Skin of body (tissue), 2 donors: ENCODE results near the gene CPPED1. TPM values are rescaled to one million over a fixed set of nuclear protein-coding genes. Genes with fewer than 3 reads are reported as not detected.

ENCODE experiments used
- DNase-seq: peaks from one replicate; lab custom pipeline; 2025; lab: John Stamatoyannopoulos, UW
- total RNA-seq: library from RNA; depleted of rRNA; stranded (reverse); fragments of >200 nt; gene quantifications from one replicate; pipeline ENCODE4 v1.2.3, GENCODE V29; 2014

CPPED1 gene
- total RNA-seq, 1 donor from 2014 or later: 7.4 TPM

DNA sequence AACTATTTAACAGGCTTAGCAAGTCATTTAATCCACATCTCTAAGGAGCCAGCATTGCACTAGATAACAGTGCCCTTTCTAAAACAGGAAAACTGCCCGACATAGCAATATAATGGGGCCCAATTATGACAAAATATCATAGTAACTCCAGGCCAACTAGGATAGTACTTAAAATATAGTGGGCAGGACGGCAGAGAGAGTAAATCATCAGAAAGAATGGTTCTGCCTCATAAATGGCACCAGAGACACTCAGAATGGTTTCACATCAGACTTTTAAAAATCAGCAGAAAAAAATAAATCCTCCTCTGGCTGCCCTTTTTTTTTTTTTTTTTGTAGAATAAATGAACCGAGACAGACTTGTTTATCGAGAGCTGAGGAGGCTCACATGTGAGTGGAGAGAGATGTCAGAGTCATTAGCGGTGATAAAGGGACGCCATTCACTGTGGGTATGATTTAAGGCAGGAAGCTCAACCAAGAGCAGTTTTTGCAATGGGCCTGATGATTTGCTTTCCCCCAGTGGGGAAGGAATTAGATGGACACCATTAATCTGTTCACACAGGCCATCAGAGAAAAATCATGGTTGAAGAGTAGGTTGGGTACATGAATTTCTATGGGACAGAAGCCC is 62.6 kb downstream of the CPPED1 start:
- no peak for DNase-seq

DNA sequence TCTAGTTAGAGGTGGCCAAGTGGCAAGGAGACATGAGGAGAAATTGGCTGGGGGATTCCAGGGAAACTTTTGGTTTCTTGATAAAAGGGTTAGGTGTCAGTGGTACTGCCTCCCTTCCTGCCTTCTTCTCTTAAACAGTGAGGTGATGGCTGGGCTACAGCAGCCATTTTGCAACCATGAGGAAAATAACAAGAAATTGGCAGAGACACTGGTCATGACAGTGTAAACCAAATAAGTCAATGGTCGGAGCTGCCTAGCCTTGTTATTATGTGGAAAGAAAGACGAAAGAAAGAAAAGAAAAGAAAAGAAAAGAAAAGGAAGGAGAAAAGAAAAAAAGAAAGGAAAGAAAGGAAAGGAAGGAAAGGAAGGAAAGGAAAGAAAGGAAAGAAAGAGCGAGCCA is 63.9 kb downstream of the CPPED1 start:
- no peak for DNase-seq

DNA sequence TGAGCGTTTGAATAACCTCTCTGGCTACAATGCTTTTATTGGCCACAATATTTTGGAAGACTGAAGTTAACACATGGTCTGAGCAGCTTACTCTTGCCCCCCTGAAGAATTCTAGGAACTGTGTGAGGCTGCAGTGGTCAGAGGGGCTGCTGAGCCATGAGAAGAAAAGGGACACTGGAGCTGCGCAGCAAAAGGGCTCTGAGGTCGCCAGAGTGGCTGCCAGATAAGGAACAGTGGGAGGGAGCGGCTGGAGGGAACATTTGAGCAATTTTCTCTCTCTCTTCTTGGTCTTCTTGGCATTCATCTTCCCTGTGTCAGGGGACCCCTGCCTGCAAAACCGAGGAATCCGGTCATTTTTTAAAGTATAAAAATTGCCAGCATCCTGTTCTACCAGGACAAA is 66.1 kb downstream of the CPPED1 start:
- DNase-seq: no peak

DNA sequence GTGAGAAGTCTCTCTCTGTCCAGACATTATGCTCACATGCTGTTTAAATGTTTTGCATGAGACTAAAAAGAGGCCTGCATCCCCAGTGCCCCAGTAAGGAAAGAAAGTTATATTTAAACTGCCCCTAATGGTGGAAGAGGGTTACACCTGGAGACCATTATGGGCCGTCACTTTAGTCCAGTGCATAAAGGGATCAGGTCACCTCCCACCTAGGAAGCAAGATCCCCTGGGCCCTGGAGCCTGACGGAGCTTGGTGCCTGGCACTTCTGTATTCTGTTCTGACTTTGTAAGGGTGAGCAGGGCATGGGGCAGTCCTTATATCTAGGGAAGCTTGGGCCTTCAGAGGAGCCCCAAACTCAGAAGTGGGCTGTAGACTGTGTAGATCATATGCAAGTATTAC is 67.9 kb downstream of the CPPED1 start:
- no peak for DNase-seq

DNA sequence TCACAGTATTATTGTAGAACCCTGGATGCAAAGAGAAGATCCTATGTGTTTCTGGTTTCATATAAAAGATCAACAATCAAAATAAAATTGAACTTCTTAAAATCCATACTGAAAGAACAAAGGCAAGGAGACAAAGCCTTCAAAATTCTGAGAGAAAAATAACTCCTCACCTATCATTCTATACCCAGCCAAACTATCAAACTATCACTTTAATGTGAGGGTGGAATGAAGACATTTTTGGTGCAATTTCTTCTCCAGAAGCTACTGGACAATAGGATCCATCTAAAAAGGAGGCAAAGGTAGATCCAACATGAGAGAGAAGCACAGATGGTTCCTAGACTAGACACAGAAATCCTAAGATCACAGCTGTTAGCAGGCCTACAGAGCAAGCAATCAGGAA is 71.1 kb downstream of the CPPED1 start:
- no peak for DNase-seq

DNA sequence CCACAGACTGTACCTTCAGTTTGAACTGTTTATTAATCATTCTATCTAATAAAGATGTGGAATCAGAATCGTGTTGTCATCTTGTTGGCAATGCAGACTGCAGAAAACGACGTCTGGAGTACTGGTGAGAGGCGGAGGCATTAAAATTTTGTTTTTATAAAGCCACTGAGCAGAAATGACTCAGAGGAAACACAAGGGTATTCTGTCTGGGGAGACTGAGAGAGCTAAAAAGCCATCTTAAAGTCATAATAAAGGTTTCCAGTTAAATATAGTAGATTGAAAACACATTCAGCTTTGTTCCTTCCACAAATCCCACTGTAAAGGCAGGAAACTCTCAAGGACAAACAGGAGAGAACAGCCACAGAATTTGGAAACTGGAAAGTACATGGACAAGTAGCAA is 74.2 kb downstream of the CPPED1 start:
- DNase-seq: no peak

DNA sequence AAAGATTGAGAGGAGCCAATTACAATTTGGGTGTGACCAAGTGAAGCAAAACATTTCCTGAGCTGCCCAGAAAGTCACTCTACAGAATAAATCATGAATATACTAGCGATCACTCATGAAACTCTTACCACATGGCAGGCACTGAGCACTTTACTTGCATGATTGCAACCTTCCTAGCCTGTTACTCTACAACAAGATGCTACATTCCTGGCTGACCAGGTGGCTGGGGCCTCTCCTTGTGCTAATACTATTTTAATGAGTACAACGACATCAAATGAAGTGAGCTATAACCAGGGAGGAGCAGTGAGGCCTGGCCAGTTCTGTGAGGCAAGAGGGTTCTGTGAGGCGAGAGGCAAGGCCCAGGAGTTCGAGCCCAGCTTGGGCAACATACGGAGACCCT is 75.2 kb downstream of the CPPED1 start:
- no peak for DNase-seq

DNA sequence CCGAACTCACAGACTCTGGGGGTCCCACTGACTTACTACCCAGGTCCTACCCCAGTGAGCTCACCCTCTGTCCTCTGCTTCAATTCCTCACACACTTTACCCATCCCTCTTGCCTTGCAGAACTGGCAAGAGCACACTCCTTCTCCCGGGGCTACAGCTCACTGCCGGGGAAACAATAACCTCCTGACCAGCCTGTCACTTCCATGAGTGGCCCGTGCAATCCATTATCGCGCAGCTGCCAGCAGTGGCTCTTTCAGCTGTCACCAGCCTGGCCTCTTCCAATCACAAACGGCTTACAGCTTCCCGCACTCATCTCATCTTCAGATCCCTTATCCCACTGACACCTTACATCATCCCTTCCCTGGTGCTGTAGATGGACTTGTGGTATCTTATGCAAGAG is 79.5 kb downstream of the CPPED1 start:
- no peak for DNase-seq

DNA sequence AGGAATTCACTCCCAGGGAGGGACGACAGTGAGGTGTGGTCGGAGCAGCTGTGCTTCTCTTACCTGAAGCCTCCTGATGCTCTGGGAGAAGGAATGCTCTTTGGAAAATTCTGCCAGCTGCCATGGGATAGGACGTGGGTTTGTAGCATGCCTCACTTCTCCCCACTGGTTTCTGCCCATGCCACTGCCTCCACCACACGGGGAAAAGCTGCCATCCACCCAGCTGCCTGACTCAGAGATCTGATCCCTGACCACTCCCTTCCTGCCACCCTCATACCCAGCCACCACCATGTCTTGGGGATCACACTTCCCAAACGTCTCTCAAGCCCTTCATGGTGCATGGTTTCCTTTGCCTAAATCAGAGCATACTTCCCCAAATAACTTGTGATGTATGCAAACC is 80.0 kb downstream of the CPPED1 start:
- no peak for DNase-seq

DNA sequence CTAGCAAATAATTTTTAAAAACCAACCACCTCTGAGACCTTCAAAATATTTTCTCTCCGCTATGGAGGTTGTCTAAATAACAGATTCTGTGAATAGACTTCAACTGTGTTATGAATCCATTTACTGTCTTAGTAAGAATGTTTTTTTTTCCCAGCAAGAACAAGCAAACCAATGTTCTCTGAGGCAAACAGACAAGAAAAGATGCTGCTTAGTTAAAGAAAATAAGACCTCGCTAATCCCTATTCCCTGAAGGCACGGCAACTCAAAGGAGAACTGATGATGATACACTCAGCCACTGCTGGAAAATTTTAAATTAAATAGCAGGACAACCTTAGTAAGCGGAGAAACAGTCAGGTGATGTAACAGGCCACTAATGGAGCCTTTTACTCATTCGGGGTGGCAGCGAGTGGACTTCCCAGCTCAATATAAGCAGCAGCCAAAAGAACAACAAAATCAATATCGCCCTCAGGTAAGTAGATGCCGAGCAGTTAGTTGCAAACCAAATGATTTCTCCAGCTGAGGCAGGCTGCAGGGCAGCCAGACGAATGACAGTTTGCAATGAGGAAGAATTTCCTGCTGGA is 81.8 kb downstream of the CPPED1 start:
- DNase-seq: no peak

DNA sequence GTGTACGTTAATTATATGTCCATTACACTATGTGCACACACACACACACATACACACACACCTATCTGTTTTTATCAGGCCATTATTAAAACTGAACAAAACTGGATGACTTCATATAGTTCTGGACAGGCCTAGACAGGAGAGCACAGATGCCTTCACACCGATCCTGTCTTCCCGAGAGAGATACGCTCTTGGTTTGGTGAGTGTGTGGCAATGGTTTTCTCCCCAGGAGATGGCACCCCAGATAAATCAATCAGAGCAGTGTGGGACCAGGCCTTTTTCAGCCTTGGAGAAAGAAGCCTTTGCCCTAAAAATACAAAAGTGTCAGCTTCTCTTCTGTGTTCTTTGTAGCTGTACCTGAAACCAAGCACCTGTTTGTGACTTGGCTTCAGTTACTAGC is 83.7 kb downstream of the CPPED1 start:
- no peak for DNase-seq

DNA sequence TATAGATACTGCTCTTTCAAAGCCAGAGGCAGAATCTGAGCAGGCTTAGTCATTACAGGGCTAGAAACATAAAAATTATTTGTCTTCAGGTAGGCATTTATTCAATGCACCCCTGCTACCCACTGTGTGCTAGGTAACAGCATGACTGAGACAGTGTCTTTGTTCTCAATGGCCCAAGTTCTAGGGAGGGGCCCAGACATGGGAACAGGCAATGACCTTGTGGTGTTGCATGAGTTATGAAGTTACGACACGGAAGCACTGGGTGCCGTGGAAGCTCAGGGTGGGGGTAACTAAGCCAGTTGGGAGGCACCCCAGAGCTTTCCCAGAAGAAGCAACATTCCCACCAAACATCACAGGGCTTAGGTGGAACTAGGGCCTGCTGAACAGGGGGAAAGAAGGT is 87.0 kb downstream of the CPPED1 start:
- no peak for DNase-seq

DNA sequence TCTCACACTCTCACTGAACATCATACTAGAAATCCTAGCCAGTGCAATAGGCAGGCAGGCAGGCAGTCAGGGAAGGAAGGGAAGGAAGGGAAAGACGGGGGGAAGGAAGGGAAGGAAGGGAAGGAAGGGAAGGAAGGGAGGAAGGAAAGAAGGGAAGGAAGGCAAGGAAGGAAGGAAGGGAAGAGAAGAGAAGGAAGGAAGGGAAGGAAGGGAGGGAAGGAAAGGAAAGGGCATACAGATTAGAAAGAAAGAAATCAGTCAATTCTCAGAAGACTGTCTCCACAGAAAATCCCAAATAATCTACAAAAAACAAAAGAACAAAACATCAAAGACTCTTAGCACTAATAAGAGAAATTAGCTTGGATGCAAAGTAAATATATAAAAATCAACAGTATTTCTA is 93.9 kb downstream of the CPPED1 start:
- DNase-seq: no peak

DNA sequence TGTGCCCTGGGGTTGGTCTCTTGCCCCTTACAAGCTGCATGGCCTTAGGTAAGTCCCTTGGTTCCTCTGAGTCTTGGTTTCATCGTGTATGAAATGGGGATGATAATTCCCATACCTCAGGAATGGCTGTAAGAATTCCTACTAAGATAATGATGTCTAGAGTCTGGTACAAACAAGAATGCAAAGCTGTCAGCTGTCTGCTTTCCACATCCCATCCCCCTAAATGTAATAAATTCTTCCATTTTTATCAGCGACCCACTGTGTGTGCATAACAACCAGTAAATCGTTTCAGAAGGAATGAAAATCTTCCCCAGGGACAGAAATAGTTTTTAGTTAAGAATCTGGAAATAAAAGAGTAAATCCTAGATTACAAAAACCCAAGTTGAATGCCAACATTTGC is 95.4 kb downstream of the CPPED1 start:
- no peak for DNase-seq

DNA sequence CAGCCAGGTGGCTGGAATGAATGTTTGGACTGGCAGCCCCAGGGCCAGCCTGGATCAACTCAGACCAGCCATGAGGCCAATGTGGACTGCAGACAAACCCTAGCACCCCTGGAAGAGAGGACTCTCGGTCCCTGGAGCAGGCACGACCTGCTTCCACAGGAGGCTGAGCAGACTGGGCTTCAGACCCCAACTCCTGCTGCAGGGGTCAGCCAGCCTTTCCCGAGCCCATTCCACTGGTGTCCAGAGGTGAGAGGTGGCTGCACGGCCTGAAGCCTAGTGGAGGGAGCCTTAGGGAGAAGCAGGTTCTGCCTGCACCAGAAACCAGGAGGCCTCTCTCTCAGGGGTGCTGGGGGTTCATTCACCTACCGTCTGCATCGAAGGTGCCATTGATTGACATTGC is 97.1 kb downstream of the CPPED1 start:
- no peak for DNase-seq

DNA sequence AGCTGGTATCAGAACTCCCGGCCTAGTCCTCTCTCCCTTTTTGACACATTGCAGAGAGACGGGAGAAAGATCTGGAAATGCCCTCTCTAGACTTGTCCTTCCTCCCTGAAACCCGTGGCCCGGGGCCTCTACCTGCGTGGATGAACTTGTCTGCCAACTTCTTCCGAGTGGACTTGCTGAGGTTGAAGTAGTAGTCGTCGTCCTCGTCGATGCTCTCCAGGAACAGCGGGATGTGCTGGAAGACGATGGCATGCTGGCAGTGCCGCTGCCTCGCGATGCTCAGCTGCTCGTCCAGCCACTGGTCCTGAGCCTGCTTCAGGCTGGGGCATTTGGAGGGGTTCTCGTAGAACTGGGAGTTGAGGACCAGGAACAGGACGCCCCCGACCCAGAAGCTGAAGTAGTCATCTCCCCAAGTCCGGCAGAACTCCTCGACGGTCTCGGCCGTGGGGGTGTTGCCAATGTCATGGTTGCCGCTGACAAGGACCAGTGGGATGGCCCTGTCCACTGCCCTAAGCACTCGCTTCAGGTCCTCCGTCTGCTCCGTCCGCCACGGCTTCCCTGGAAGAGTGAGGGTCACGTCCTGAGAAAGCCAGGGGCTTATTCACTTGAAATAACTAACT is 99.1 kb downstream of the CPPED1 start:
- DNase-seq: no peak

DNA sequence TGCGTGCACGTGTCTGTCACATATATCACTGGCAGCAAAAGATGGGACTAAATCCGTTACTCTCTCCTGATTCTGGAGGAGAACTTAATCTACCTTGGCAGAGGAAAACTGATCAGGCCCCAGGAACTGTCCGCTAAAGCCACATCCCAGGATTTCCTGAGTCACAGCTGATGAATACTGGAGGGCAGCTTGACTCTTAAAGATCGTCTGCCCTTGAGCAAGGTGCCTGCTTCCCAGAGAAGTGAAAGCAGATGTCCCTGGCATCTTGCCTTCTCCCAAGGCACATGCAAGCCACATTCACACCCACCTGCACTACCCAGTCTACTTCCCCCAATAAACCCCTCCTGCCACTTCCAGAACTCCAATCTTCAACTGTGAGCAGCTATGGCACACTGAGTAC is 99.8 kb downstream of the CPPED1 start:
- no peak for DNase-seq

DNA sequence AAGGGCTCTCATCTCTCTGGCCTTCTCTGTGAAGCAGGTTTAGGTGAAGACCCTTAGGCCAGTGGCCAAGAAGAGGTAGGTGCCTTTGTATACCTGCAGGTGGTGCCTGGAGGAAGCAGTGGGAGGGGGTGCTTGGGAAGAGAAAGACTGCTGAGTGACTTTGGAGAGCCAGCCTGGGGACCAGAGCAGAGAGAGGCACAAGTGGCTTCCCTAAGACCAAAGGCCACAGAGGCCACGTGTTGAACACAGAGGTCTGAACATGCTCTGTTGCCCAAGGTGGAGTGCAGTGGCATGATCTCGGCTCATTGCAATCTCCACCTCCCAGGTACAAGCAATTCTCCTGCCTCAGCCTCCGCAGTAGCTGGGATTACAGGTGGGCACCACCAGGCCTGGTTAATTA is 103.5 kb downstream of the CPPED1 start:
- DNase-seq: no peak

DNA sequence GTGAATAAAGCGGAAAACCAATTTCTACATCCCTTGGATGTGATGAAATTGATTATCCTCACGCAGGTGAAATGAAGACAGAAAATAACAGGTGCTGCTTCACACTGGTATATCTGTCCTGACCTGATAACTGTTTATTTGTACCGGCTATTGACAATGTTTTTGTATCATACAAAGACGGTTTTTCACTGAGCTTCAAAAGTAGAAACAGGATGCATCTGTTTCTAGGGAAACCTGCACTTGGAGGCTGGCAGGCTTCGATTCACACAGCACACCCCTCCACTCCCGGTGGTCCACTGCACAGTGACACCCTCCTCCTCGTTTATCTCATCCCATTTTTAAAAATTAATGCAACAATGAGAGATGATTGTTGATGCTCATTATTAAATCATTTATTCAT is 104.5 kb downstream of the CPPED1 start:
- no peak for DNase-seq

DNA sequence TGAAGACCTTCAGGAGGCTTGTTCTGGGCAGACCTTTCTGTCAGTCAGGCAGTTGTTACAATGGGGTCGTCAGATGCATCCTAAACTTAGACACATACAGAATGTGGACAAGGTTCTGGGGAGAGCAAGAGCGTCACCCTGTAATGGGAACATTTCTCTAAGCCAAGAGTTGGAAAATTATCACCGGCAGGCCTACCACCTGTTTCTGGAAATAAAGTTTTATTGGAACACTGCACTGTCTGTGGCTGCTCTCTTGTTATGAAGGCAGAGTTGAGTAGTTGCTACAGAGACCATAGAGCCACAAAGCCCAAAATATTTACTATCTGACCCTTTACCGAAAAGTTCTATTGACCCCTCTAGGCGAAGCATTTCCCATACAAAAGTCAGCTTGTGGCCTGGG is 106.2 kb downstream of the CPPED1 start:
- DNase-seq: no peak

DNA sequence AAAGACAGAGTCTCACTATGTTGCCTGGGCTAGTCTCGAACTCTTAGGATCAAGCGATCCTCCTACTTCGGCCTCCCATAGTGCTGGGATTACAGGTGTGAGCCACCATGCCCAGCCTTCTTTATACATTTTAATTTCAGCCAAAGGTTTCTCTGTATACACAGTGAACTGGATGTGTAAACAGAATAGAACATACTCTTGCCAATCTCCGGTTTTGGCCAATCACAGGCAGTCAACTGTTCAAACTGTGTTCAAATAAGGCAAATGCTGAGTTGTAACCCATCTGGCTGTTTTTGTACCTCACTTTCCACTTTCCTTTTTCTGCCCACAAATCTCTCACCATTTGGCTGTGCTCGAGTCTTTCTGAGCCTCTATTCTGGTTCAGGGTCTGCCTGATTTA is 108.2 kb downstream of the CPPED1 start:
- DNase-seq: no peak

DNA sequence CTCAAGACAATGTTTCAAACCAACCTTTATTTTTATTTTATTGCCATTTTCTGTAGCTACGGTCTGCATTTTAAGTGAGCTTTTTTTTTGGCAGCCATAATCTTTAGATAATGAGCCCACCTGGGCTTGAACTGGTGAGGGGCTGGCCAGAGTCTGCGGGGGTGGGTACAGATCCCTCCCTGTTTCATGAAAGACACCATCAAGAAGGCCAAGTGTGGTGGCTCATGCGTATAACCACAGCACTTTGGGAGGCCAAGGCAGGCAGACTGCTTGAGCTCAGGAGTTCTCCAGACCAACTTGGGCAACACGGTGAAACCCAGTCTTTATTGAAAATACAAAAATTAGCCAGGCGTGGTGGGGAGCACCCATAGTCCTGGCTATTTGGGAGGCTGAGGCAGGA is 113.7 kb downstream of the CPPED1 start:
- no peak for DNase-seq
